HK-2 (cell line): Measurements from ENCODE around the gene FCHO1.

ENCODE experiments used
- DNase-seq: peaks from one replicate; pipeline ENCODE4 v3.0.0-alpha.2; 2018; ENCODE audit not compliant: unreplicated experiment

FCHO1 gene

GRCh38 chr19:17829855-17830566, 78.7 kb downstream of the FCHO1 start:
- DNase-seq: peak; percentile 50

- DNase-seq: peak; percentile 31
These were observed 79.5 kb downstream of the FCHO1 start for GRCh38 chr19:17830567-17831418.

- DNase-seq: no peak
These were observed 80.2 kb downstream of the FCHO1 start for GRCh38 chr19:17831419-17831888.

- no peak for DNase-seq
These were observed 81.3 kb downstream of the FCHO1 start for GRCh38 chr19:17832443-17833208.

- no peak for DNase-seq
These were observed 83.3 kb downstream of the FCHO1 start for GRCh38 chr19:17834350-17835181.

- DNase-seq: no peak
These were observed 84.1 kb downstream of the FCHO1 start for GRCh38 chr19:17835182-17836006.

GRCh38 chr19:17836530-17836929, 85.3 kb downstream of the FCHO1 start:
- no peak for DNase-seq

- no peak for DNase-seq
These were observed 86.7 kb downstream of the FCHO1 start for GRCh38 chr19:17837972-17838371.
